T-helper 1 cell (primary cell): Measurements from ENCODE around the gene ASB4.

ENCODE experiments used
- DNase-seq, 5 donors: peaks; one replicate each; pipeline ENCODE4 v3.0.0-alpha.2; 2012 to 2020

The ASB4 gene

GRCh38 chr7:95526128-95526738, 40.5 kb downstream of the ASB4 start:
- no peak for DNase-seq

GRCh38 chr7:95527033-95527775, 41.5 kb downstream of the ASB4 start:
- peak in 1 of 5 donors; percentile 8 for DNase-seq

- no peak for DNase-seq
These were observed 42.1 kb downstream of the ASB4 start for GRCh38 chr7:95527776-95528250.

GRCh38 chr7:95529701-95530100, 44.0 kb downstream of the ASB4 start:
- DNase-seq, result no peak

GRCh38 chr7:95530881-95531280, 45.1 kb downstream of the ASB4 start:
- no peak for DNase-seq

- no peak for DNase-seq
These were observed 46.0 kb downstream of the ASB4 start for GRCh38 chr7:95531605-95532219.

- no peak for DNase-seq
These were observed 49.1 kb downstream of the ASB4 start for GRCh38 chr7:95534796-95535195.

GRCh38 chr7:95535662-95536061, 49.9 kb downstream of the ASB4 start:
- DNase-seq, result no peak

GRCh38 chr7:95536656-95537311, 51.0 kb downstream of the ASB4 start:
- no peak for DNase-seq

GRCh38 chr7:95537468-95537867, 51.7 kb downstream of the ASB4 start:
- no peak for DNase-seq

GRCh38 chr7:95539426-95539825, 53.7 kb downstream of the ASB4 start:
- DNase-seq, result no peak

GRCh38 chr7:95540366-95540765, 54.6 kb downstream of the ASB4 start:
- no peak for DNase-seq

GRCh38 chr7:95543312-95543711, 57.6 kb downstream of the ASB4 start:
- no peak for DNase-seq

GRCh38 chr7:95544171-95544570, 58.4 kb downstream of the ASB4 start:
- no peak for DNase-seq

GRCh38 chr7:95545007-95545615, 59.4 kb downstream of the ASB4 start:
- no peak for DNase-seq

GRCh38 chr7:95545673-95546072, 59.9 kb downstream of the ASB4 start:
- no peak for DNase-seq

- DNase-seq, result no peak
These were observed 60.9 kb downstream of the ASB4 start for GRCh38 chr7:95546647-95547046.

GRCh38 chr7:95547361-95548348, 61.9 kb downstream of the ASB4 start:
- DNase-seq, result no peak

- no peak for DNase-seq
These were observed 64.2 kb downstream of the ASB4 start for GRCh38 chr7:95549818-95550529.

- DNase-seq, result no peak
These were observed 64.8 kb downstream of the ASB4 start for GRCh38 chr7:95550546-95550945.
